K562 (cell line): ENCODE measurements around the gene ARHGAP24. TPM values are rescaled to one million over a fixed set of nuclear protein-coding genes. Genes with fewer than 3 reads are reported as not detected.

Experiments
- ATAC-seq: fragments of 200-7000 bp; cut with Tn5 transposase; 3 replicates; pipeline ENCODE4 v1.9.1; 2020; ENCODE audit warnings: moderate library complexity
- BruUV-seq: library from RNA; stranded (reverse); fragments of 400-500 nt; replicated peaks from 2 replicates; lab custom pipeline; 2021; lab: Mats Ljungman, UMichigan
- CTCF ChIA-PET: fragments of 300-600 bp; formaldehyde crosslinking; extraction: SDS; loops from one replicate; lab custom pipeline; 2021; ENCODE audit warnings: low intra/inter-chr PET ratio; lab: Yijun Ruan, JAX
- POLR2A ChIA-PET: fragments of 300-600, 350-650 bp; sonication (Branson Sonifier 250); formaldehyde crosslinking; extraction: SDS; loops from one replicate; lab custom pipeline; 2021; ENCODE audit warnings: antibody characterized with exemption, inconsistent platforms; lab: Yijun Ruan, JAX
- DNase-seq, 4 experiments: peaks; one replicate each; pipeline versions ENCODE4 v3.0.0 to v3.0.0-alpha.2; 2011 to 2018; ENCODE audit warnings: low spot score in 3 of 4, mixed read lengths in 3 of 4; ENCODE audit errors: extremely low read depth in 1 of 4
- FAIRE-seq: peaks from 2 replicates; lab custom pipeline; 2011; peaks lifted over from hg19 to GRCh38; lab: Jason Lieb, UNC
- H2AFZ ChIP-seq: 2 replicates; pipeline ENCODE4 v1.6.0; 2011; ENCODE audit warnings: low read depth, low read length, control low read depth, inconsistent platforms
- H3K27ac ChIP-seq: fragments of 200-600 bp; 3 replicates; pipeline ENCODE4 v1.8.0; 2011; ENCODE audit warnings: low read depth, mild to moderate bottlenecking, control low read depth, inconsistent platforms, low read length, moderate library complexity, mixed read lengths; ENCODE audit errors: extremely low read depth
- H3K27me3 ChIP-seq, 2 experiments: fragments of 300-600 bp in 1 of 2; 2 replicates in 1 of 2; 3 replicates in 1 of 2; pipeline versions ENCODE4 v1.6.0 to v1.8.0; 2011; ENCODE audit warnings: inconsistent platforms in 2 of 2, low read length in 2 of 2, mild to moderate bottlenecking in 1 of 2, mixed read lengths in 1 of 2, moderate library complexity in 1 of 2; ENCODE audit not compliant: control insufficient read depth in 2 of 2, insufficient read depth in 2 of 2
- H3K36me3 ChIP-seq: fragments of 300-600 bp; 3 replicates; pipeline ENCODE4 v1.8.0; 2011; ENCODE audit warnings: mild to moderate bottlenecking, low read length, inconsistent platforms; ENCODE audit not compliant: control insufficient read depth, insufficient read depth
- H3K4me1 ChIP-seq, 2 experiments: fragments of 200-600 bp in 1 of 2; replicated peaks in 1 of 2; 2 replicates in 1 of 2; 3 replicates in 1 of 2; pipeline versions ENCODE4 v1.5.1 to v1.8.0; 2011; ENCODE audit warnings: inconsistent platforms in 2 of 2, low read length in 2 of 2, mild to moderate bottlenecking in 1 of 2, mixed read lengths in 1 of 2, moderate library complexity in 1 of 2; ENCODE audit not compliant: control insufficient read depth in 2 of 2, insufficient read depth in 2 of 2
- H3K4me2 ChIP-seq: 2 replicates; pipeline ENCODE4 v1.6.1; 2011; ENCODE audit warnings: low read length, control low read depth, inconsistent platforms, mixed read lengths; ENCODE audit not compliant: insufficient read depth
- H3K4me3 ChIP-seq: fragments of 200-600 bp; sonication (generic), shearing (Covaris generic); 2 replicates; pipeline ENCODE4 v1.5.1; 2016; ENCODE audit warnings: control low read depth, inconsistent platforms
- H3K79me2 ChIP-seq: fragments of 200-600 bp; 3 replicates; pipeline ENCODE4 v1.8.0; 2011; ENCODE audit warnings: low read length, inconsistent platforms; ENCODE audit not compliant: control insufficient read depth, insufficient read depth
- H3K9ac ChIP-seq, 2 experiments: 2 replicates each; pipeline versions ENCODE4 v1.6.0 to v1.6.1; 2011; ENCODE audit warnings: low read depth in 2 of 2, low read length in 2 of 2, control low read depth in 1 of 2, inconsistent platforms in 1 of 2, mild to moderate bottlenecking in 1 of 2, mixed read lengths in 1 of 2; ENCODE audit not compliant: insufficient read depth in 1 of 2
- H3K9me1 ChIP-seq: one replicate; pipeline ENCODE4 v1.6.0; 2011; ENCODE audit warnings: inconsistent platforms, mild to moderate bottlenecking, low read length, moderate library complexity; ENCODE audit not compliant: control insufficient read depth, insufficient read depth
- H3K9me3 ChIP-seq: replicated peaks from 2 replicates; pipeline ENCODE4 v1.5.1; 2011; ENCODE audit warnings: low read depth, low read length, inconsistent platforms; ENCODE audit not compliant: control insufficient read depth, insufficient read depth
- H4K20me1 ChIP-seq: replicated peaks from 2 replicates; pipeline ENCODE4 v1.6.1; 2011; ENCODE audit warnings: low read length, inconsistent platforms, mixed read lengths; ENCODE audit not compliant: control insufficient read depth, insufficient read depth
- CBFA2T3 ChIP-seq: fragments of 450-650 bp; IDR thresholded peaks from 2 replicates; pipeline ENCODE4 v1.6.1; 2017
- MYNN ChIP-seq, 2 experiments: sonication (generic); formaldehyde crosslinking in 1 of 2; IDR thresholded peaks; 2 replicates each; pipeline versions ENCODE4 v1.5.0 to v1.6.1; 2016 to 2020; ENCODE audit warnings: antibody characterized with exemption in 1 of 2, missing genetic modification reagents in 1 of 2
- PHF20 ChIP-seq: fragments of 450-650 bp; IDR thresholded peaks from 2 replicates; pipeline ENCODE4 v1.6.1; 2018; ENCODE audit not compliant: partially characterized antibody
- PRMT5 ChIP-seq: sonication (generic); formaldehyde crosslinking; IDR thresholded peaks from 2 replicates; pipeline ENCODE4 v1.5.0; 2020; ENCODE audit warnings: missing genetic modification reagents
- TAF15 ChIP-seq: fragments of 200-400 bp; formaldehyde crosslinking; IDR thresholded peaks from 2 replicates; pipeline ENCODE4 v1.6.1; 2017; ENCODE audit warnings: mild to moderate bottlenecking, low read depth, low read length, moderate library complexity
- TGIF2 ChIP-seq: sonication (generic); formaldehyde crosslinking; IDR thresholded peaks from 2 replicates; pipeline ENCODE4 v1.8.1; 2022; ENCODE audit warnings: mild to moderate bottlenecking, missing genetic modification reagents, moderate library complexity
- ZFP1 ChIP-seq: fragments of 450-650 bp; formaldehyde crosslinking; IDR thresholded peaks from 2 replicates; pipeline ENCODE4 v1.4.0; 2020; ENCODE audit warnings: mild to moderate bottlenecking, mixed read lengths
- ZNF197 ChIP-seq: fragments of 200-800 bp; sonication (Bioruptor generic); IDR thresholded peaks from 2 replicates; pipeline ENCODE4 v1.6.1; 2016; ENCODE audit warnings: low read depth, missing genetic modification characterization, missing compliant biosample characterization
- ZSCAN32 ChIP-seq: fragments of 450-650 bp; formaldehyde crosslinking; IDR thresholded peaks from 2 replicates; pipeline ENCODE4 v1.4.0; 2020; ENCODE audit warnings: mild to moderate bottlenecking, moderate library complexity
- WGBS: fragments of 100-300 bp; shearing (Covaris generic); methylation state at CpG from one replicate; pipeline ENCODE4 v1.1.6; 2016; ENCODE audit warnings: low coverage, mixed read lengths; ENCODE audit not compliant: insufficient coverage; ENCODE audit errors: missing lambda C conversion rate; 5-methylcytosine and 5-hydroxymethylcytosine counted together
- in situ Hi-C: fragments of 300-500 bp; cut with MboI; formaldehyde crosslinking; loops from 4 replicates; pipeline ENCODE4 v1.15.0; 2018; ENCODE audit warnings: inconsistent platforms, mixed read lengths
- intact Hi-C: fragments of 100-400 bp; cut with micrococcal nuclease; formaldehyde crosslinking; loops from 2 replicates; pipeline ENCODE4 v1.14.2; 2022
- polyA plus RNA-seq, 8 experiments: library from polyadenylated mRNA; depleted of rRNA in 4 of 8; stranded (reverse) in 5 of 8; unstranded in 3 of 8; fragments of >200 nt; fragmentation: Nextera tagmentation in 2 of 8; fragmentation: Illumina TruSeq in 1 of 8; extraction: Ambion mirVana in 2 of 8; extraction: Trizol in 1 of 8; gene quantifications; 2 replicates each; pipeline versions ENCODE4 v1.2.1 to v1.2.3, GENCODE V29; 2011 to 2014; ENCODE audit warnings: inconsistent platforms in 1 of 8, missing spikeins in 1 of 8
- total RNA-seq, 7 experiments: library from RNA; depleted of rRNA in 6 of 7; stranded (reverse); fragments of >200 nt in 6 of 7; fragmentation: Illumina TruSeq in 2 of 7; extraction: Trizol in 2 of 7; gene quantifications; 2 replicates each; pipeline versions ENCODE4 v1.2.1 to v1.2.3, GENCODE V29; 2011 to 2021; ENCODE audit warnings: low replicate concordance in 1 of 7
- TF ChIP-seq, protein P1 (sequence below): IDR thresholded peaks from 3 replicates; pipeline ENCODE4 v1.6.1; 2011; ENCODE audit warnings: borderline replicate concordance, mild to moderate bottlenecking; ENCODE audit not compliant: insufficient read length, insufficient read depth
- TF ChIP-seq, protein P2 (sequence below): sonication (generic); formaldehyde crosslinking; IDR thresholded peaks from 2 replicates; pipeline ENCODE4 v1.8.1; 2023; ENCODE audit warnings: mild to moderate bottlenecking, missing genetic modification reagents
- TF ChIP-seq, protein P3 (sequence below): fragments of 200-800 bp; sonication (Bioruptor generic); IDR thresholded peaks from 2 replicates; pipeline ENCODE4 v1.6.1; 2017; ENCODE audit warnings: missing genetic modification characterization, missing compliant biosample characterization
- TF ChIP-seq, protein P4 (sequence below): fragments of 250-450 bp; sonication (Bioruptor Pico); IDR thresholded peaks from 2 replicates; pipeline ENCODE4 v1.4.0; 2020
- TF ChIP-seq, protein P5 (sequence below): sonication (generic); formaldehyde crosslinking; IDR thresholded peaks from 2 replicates; pipeline ENCODE4 v1.4.0; 2020; ENCODE audit warnings: mild to moderate bottlenecking, missing genetic modification reagents

The ARHGAP24 gene
- total and polyA plus RNA-seq, 9 of the 15 experiments (the other 6 are each of a cell fraction or from before 2014, with no cell fraction given) = 8.0 to 22.6 (median 14.0) TPM

DNA sequence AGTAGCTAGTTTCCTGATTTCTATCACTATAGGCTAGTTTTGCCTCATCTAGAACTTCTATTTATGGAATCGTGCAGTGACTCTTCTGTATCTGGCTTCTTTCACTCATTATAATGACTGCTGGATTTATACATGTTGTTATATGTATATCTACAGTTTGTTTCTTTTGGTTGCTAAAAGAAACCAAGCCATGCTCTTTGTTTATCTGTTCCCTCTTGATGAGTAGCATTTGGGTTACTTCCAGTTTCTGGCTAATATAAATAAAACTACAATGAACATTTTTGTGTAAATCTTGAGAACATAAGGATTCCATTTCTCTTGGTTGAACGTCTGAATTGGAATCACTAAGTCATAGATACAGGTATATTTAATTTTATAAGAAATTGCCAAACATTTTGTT, 73.9 kb downstream of the ARHGAP24 start (continued):
- TF ChIP-seq, protein P1, sequence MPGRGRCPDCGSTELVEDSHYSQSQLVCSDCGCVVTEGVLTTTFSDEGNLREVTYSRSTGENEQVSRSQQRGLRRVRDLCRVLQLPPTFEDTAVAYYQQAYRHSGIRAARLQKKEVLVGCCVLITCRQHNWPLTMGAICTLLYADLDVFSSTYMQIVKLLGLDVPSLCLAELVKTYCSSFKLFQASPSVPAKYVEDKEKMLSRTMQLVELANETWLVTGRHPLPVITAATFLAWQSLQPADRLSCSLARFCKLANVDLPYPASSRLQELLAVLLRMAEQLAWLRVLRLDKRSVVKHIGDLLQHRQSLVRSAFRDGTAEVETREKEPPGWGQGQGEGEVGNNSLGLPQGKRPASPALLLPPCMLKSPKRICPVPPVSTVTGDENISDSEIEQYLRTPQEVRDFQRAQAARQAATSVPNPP = no peak
- TF ChIP-seq, protein P2, sequence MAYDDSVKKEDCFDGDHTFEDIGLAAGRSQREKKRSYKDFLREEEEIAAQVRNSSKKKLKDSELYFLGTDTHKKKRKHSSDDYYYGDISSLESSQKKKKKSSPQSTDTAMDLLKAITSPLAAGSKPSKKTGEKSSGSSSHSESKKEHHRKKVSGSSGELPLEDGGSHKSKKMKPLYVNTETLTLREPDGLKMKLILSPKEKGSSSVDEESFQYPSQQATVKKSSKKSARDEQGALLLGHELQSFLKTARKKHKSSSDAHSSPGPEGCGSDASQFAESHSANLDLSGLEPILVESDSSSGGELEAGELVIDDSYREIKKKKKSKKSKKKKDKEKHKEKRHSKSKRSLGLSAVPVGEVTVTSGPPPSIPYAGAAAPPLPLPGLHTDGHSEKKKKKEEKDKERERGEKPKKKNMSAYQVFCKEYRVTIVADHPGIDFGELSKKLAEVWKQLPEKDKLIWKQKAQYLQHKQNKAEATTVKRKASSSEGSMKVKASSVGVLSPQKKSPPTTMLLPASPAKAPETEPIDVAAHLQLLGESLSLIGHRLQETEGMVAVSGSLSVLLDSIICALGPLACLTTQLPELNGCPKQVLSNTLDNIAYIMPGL (CRISPR knock-in tag) = no peak
- no peak for TF ChIP-seq MYNN (IDR thresholded peaks at IDR 0.05)
- no peak for TF ChIP-seq MYNN (CRISPR knock-in tag; IDR thresholded peaks at IDR 0.05)
- no peak for TF ChIP-seq PRMT5 (CRISPR knock-in tag)
- TF ChIP-seq, all 486 proteins: peak for 0

DNA sequence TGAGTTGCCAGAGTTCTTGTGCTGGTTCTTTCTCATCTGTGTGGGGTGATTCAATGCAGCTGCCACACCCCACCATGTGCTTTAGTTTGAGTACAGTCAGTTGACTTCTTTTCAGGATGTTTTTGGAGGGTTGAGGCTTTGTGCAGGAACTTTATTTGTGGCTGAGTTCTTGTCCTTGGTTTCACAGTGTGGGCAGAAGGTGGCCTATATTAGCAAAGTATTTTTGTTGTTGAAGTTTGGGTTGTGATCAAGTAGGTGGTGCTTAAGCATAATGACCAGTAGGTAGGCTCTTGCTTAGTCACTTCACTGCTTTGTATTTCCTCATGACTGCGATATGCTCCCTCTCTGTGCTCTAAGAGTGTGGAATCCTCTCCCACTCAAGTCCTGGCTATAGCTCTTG, 80.3 kb downstream of the ARHGAP24 start:
- Histone ChIP-seq H3K4me1 (no peaks in the 10 kb centered on the region), H3K79me2 (no peaks in the 10 kb centered on the region)
- WGBS = 9% methylated on average over 1 of the region's 1 CpG
- TF ChIP-seq, protein P3, sequence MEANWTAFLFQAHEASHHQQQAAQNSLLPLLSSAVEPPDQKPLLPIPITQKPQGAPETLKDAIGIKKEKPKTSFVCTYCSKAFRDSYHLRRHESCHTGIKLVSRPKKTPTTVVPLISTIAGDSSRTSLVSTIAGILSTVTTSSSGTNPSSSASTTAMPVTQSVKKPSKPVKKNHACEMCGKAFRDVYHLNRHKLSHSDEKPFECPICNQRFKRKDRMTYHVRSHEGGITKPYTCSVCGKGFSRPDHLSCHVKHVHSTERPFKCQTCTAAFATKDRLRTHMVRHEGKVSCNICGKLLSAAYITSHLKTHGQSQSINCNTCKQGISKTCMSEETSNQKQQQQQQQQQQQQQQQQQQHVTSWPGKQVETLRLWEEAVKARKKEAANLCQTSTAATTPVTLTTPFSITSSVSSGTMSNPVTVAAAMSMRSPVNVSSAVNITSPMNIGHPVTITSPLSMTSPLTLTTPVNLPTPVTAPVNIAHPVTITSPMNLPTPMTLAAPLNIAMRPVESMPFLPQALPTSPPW (CRISPR knock-in tag) = no peak
- TF ChIP-seq TGIF2 (CRISPR knock-in tag) = no peak
- TF ChIP-seq, protein P4, sequence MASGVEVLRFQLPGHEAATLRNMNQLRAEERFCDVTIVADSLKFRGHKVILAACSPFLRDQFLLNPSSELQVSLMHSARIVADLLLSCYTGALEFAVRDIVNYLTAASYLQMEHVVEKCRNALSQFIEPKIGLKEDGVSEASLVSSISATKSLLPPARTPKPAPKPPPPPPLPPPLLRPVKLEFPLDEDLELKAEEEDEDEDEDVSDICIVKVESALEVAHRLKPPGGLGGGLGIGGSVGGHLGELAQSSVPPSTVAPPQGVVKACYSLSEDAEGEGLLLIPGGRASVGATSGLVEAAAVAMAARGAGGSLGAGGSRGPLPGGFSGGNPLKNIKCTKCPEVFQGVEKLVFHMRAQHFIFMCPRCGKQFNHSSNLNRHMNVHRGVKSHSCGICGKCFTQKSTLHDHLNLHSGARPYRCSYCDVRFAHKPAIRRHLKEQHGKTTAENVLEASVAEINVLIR (CRISPR knock-in tag) = no peak
- no peak for TF ChIP-seq ZFP1 (CRISPR knock-in tag)
- TF ChIP-seq ZSCAN32 = no peak
- TF ChIP-seq, protein P5, sequence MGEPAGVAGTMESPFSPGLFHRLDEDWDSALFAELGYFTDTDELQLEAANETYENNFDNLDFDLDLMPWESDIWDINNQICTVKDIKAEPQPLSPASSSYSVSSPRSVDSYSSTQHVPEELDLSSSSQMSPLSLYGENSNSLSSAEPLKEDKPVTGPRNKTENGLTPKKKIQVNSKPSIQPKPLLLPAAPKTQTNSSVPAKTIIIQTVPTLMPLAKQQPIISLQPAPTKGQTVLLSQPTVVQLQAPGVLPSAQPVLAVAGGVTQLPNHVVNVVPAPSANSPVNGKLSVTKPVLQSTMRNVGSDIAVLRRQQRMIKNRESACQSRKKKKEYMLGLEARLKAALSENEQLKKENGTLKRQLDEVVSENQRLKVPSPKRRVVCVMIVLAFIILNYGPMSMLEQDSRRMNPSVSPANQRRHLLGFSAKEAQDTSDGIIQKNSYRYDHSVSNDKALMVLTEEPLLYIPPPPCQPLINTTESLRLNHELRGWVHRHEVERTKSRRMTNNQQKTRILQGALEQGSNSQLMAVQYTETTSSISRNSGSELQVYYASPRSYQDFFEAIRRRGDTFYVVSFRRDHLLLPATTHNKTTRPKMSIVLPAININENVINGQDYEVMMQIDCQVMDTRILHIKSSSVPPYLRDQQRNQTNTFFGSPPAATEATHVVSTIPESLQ (CRISPR knock-in tag) = no peak
- TF ChIP-seq ZNF197 (CRISPR knock-in tag) = no peak
- TF ChIP-seq CBFA2T3 = no peak
- TF ChIP-seq PHF20 = no peak
- no peak for TF ChIP-seq TAF15

More for the DNA sequence above, 80.3 kb downstream of the ARHGAP24 start:
- ChIA-PET POLR2A (no interaction called here), CTCF (no interaction called here)
- no peaks in the 10 kb centered on the region for H3K36me3 ChIP-seq
- no peak overlapping the region for H3K4me3 ChIP-seq
- H3K27me3 ChIP-seq = no peaks in the 10 kb centered on the region
- DNase-seq = no peak
- FAIRE-seq = no peak
- H3K4me2 ChIP-seq = no peak overlapping the region
- in situ Hi-C loops = no loop called here
- H2AFZ ChIP-seq = peak overlapping the region; percentile 44; the same call in 1 of the 2 replicates
- H4K20me1 ChIP-seq = no peaks in the 10 kb centered on the region
- ATAC-seq = no peak
- no peak overlapping the region for H3K9ac ChIP-seq
- no TSS peak for BruUV-seq
- no peaks in the 10 kb centered on the region for H3K9me1 ChIP-seq
- no peaks in the 10 kb centered on the region for H3K9me3 ChIP-seq
- intact Hi-C loops = no loop called here
- H3K27ac ChIP-seq = no peak overlapping the region
